Endometrial microvascular endothelial cells (primary cell): ENCODE results near the gene PRKN. TPM values are rescaled to one million over a fixed set of nuclear protein-coding genes. Genes with fewer than 3 reads are reported as not detected.

Source experiments
- in situ Hi-C: cut with HindIII; loops from 2 replicates; pipeline ENCODE4 v1.10.0; 2017; ENCODE audit warnings: low sequenced_read_pairs, low pct_unique_long_range_greater_than_20kb; ENCODE audit errors: inconsistent ontology term
- total RNA-seq: library from RNA; depleted of rRNA; stranded (reverse); fragments of >200 nt; gene quantifications from one replicate; pipeline ENCODE4 v1.2.3, GENCODE V29; 2015; ENCODE audit errors: inconsistent ontology term

Gene PRKN
- total RNA-seq, 1 donor from 2014 or later, result not detected

DNA sequence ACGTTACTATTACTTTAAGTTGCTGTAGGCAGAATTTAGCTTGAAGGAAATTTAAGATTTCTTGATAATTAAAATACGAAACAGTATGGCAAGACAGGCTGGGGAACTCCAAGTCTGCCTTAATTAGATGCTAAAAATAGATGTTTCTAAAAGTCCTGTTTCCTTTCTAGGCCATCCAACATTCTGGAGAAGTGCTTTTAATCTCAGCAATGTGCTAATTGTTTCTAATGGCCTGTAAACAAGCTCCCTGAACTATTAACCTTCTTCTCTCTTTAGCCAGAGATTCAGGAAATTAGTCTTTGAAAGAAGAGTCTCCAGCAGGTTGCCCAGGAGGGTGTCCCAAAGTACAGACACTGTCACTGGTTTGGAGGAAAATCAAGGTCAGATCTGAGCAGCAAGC lies 776.4 kb downstream of the PRKN start:
- in situ Hi-C loops, result no loop called here

DNA sequence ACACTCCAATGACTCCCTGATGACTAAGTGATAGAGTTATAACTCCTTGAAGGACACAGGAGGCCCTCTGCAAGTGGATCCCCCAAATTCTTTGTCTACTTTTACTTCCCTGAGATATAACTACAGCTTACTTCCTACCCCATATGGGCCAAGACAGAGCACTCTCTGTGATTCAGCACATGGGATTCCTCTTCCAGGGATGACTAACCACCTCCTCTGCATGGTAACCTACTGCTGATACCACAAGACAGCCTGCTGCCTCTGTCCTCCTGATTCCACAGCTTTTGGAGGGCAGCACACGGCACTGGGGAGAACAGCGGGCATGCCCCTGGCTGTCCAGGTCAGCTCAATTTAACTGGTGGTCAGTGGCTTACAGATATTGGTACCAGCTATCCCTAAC lies 778.0 kb downstream of the PRKN start:
- in situ Hi-C loops, result no loop called here

DNA sequence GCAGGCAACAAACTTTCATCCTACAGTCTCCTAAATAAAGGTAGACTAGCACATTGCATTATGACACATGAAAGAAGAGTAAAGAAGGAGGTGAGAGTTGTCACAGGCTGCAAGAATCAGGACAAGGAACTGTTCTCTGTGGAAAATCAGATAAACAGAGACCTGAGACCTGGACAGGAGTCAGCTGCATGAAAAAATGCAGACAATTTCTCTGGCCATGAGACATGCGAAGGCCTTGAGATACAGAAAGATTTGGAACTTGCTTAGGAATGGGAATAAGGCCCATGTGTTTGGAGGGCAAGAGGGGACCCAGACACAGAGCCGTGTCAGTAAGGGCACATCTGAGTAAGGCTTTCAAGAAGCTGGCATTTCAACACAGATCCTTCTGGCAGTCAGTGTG lies 779.1 kb downstream of the PRKN start:
- in situ Hi-C loops, result no loop called here

DNA sequence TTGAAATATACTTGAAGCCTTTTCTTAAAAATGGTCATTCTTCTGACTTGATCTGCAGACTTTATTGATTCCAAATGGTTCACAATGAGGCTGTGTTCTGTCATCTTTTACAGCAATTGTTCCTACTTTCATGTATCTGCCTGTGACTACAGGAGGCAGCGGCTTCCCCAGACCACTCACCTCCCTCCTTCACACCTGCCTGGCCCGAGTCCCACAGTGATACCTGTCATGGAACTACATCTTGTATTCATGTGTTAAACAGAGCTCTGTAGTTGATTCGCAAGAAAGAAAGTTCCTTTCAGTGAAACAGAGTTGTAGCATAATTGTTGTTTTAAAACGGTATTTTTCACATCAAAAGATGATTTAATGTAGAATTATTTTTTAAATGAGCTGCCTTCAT lies 780.2 kb downstream of the PRKN start:
- in situ Hi-C loops, result no loop called here

DNA sequence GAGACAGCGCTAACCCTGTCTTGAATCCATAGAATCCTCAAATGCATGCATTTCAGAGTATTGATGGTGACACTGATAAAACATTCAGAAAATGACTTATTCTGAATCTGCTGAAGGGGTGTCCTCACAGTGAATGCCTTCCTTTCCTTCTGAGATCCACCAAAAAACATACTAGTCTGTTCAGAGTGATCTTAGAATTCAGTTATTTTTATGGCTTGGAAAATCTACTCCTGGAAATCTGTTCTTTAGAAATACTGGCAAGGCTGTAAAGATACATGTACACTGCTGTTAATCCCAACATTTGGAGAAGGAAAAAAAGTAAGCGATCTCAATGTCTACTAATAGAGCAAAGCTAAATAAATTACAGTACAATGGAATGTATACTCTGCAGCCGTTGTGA lies 781.1 kb downstream of the PRKN start:
- in situ Hi-C loops, result no loop called here

DNA sequence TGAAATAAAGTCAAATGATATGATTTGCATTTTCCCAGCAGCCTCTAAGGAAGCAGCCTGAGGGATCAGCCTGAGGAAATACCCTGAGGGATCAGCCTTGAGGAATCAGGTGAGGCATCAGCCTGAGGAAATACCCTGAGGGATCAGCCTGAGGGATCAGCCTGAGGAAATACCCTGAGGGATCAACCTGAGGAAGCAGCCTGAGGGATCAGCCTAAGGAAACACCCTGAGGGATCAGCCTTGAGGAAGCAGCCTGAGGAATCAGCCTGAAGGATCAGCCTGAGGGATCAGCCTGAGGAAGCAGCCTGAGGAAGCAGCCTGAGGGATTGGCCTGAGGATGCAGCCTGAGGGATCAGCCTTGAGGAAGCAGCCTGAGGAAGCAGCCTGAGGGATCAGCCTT lies 784.0 kb downstream of the PRKN start:
- in situ Hi-C loops, result no loop called here

DNA sequence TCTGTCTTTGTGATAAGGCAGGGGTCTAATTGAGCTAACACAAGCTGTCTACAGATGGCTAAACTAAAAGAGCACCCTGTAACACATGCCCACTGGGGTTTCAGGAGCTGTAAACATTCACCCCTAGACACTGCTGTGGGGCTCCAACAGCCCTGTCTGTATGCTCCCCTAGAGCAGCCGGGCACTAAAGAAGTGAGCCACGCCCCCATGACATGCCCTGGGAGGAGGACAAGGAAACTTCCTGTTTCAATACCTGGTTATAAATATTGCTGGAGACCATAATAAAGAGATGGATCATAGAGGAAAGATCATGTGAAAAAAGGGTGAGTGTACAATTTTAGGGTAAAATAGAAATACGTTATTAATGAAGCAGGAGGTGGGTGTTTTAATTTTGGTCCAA lies 786.0 kb downstream of the PRKN start:
- in situ Hi-C loops, result no loop called here

DNA sequence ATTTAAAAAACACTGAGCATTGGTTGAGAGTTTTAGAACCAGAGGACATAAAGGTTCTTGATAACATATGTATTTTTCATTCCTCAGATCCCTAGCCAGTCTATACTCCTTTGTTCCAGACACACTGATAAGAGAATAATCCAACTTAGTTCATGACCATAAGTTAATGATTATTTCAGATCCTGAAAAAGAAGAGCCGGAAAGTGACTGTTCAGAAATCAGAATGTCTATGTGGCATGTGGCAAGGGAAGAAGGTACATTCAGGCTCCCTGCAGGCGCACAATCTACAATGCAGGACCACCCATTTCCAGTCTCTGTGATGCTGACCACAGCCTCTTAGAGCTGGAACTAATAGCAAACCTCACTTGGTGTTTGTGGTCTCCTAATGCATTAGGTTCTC lies 787.0 kb downstream of the PRKN start:
- in situ Hi-C loops, result no loop called here

DNA sequence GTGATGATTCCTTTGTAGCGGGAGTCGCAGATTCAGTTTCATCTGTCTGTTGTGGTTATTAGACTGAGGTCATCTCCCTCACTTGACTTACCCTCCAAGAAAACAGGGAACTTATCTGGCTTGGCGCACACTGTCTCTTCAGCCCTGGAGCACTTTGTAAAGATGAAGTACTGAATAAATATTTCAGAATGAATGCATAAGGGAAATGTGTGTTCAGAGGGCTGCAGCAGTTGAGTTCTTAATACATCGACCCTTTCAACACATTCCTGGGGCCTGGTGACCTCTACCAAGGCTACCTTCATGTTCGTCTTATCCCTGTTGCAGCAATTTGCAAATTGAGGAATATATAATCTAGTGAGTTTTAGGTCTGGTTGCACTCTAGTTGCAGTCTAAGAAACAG lies 801.2 kb downstream of the PRKN start:
- in situ Hi-C loops, result no loop called here

DNA sequence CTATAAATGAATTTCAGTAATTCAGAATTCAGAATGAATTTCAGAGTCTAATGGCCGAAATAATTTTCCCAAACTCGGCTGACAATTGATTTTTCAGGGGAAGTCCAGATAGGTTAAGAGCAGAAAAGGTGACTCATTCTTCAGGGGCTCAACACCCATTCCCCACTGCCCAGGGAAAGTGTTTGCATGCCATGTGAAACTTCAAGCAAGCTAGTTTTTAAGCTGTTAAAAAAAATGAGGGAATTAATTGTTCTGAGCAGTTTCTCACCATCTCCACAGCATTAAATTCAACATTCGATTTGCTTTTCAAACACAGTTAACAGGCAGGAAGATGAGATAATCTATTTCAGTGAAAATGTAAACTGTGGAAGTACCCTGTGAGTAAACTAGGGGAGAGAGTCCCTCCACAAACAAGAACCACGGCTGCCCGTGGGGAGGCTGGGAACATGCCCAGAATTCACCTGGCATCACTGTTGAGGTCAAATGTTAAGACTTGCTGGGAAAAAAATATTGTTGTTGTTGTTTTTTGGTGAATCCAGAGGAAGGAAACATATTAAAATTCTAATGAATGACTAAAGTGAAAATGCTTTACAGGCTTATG lies 803.0 kb downstream of the PRKN start:
- in situ Hi-C loops, result no loop called here

DNA sequence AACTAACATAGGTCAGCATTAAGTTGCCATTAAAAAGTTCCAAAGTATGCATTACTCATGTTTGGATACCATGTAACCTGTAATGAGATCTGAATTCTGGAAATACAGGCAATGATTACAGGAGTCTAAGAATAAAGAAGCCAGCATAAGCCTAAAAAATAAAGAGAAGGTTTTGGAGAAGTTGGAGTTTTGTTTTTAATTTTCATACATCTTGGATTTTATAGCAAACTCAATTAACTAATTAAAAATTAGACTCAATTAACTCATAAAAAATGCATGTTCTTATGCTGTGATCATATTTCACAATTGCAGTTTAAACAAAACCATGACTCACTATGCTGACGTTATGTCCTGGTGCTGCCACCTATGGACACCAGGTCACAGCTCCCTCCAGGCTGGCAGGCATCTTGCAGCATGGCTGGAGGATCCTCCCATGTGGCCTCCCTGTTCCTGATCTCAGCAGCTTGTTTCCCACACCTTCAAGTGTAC lies 804.9 kb downstream of the PRKN start:
- in situ Hi-C loops, result no loop called here

DNA sequence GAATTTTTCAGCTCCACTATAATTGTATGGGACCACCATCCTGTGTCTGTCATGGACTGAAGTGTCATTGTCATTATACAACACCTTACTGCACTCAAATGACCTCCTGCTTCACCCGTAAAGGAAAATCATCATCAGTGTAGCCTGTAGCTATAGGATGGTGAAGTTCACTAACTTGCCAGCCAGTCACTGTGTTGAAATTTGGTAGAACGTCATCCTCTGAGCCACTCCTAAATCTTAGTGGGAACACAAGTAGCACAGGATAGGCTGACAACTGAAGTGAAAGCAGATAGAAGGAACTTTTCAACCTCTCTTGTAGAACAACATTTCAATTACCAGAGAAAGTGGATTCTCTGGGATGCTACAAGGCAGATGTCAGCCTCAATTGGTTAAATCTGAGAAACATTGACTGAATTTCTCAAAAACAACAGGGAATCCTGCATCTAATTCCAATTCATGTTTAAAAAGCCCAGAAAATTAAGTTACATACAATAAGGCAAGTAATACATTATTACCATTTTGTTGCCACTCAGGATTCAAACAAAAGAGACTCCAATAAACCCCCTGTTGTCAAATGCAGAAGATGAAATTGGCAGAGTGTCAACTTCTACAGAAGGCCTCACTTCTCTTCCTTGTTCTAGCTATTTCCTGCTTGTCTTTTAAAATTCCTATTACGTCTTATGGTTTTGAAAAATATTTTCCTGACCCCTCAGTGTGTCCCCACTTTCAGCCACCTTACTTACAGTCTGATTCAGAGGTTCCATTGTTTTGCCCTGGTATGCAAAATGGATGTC lies 805.8 kb downstream of the PRKN start:
- in situ Hi-C loops, result no loop called here

DNA sequence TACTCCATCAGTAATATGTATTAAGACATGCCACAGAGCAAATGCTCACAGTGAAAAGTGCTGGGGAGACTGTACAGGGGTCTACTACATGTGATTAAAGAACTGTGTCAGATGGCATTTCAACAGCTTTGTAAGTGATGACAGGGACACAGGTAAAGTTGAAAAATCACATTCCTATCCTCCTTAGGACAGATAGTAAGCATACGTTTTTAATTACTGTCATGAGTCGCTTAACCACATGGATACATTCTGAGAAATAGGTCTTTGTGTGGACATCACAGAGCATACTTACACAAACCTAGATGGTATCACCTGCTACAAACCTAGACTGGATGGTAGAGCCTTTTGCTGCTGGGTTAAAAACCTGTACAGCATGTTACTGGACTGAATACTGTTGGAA lies 807.9 kb downstream of the PRKN start:
- in situ Hi-C loops, result no loop called here

DNA sequence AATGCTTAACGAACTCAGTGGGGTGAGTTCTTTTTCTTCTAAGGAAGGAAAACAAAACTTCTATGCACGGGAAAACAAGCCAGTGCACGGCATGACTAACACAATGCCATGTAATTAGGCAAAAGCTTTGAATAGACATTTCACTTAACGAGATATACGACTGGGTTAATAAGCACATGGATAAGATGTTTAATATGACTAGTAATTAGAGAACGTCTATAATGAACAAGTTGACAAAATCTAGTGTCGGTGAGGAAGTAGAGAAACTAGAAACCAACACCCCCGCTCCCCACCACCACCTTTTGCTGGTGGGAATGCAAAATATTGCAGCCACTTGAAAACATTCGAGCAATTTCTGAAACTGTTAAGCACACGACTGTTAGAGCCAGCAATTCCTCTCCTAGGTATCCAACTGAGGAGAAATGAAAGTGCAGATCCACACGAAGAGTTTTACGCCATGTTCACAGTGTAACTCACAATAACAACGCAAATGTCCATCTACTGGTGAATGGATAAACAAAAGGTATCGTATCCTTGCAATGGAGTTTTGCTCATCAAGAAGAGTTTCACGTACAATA lies 808.8 kb downstream of the PRKN start:
- in situ Hi-C loops, result no loop called here

DNA sequence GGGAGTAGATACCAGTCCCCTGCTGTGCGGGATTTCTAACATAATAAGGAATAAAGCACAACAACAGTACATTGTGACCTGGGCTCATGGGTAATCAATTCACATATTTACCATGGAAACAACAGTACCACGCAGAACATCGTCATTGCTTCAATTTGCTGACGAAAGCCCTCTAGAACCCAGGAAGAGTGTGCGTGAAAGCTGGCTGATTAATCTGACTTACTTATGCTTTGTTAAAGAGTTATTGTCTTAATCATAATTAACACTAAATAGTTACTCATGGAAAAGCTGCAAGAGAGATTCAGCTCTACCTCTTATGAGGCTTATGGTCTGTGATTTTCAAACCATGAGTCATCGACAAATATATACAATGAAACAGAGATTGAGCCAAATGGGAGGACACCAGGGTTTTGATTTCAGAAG lies 809.4 kb downstream of the PRKN start:
- in situ Hi-C loops, result no loop called here

DNA sequence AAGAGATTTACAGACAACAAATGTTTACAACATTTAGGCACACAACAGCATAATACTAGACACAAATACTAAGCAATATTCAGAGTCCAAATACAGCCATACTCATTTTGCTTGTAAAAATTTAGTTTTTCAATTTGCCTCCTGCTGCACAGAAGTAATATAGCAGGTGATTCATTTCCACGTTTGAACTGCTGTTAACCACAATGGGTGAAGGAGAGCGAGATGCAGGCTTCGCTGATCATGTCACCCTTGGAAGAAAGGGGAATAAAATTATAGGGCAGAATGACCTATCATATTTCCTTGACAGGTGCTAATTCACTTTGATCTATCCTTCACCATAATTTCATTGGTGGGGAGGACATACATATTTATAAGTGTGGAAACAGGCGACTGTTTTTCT lies 809.9 kb downstream of the PRKN start:
- in situ Hi-C loops, result no loop called here

DNA sequence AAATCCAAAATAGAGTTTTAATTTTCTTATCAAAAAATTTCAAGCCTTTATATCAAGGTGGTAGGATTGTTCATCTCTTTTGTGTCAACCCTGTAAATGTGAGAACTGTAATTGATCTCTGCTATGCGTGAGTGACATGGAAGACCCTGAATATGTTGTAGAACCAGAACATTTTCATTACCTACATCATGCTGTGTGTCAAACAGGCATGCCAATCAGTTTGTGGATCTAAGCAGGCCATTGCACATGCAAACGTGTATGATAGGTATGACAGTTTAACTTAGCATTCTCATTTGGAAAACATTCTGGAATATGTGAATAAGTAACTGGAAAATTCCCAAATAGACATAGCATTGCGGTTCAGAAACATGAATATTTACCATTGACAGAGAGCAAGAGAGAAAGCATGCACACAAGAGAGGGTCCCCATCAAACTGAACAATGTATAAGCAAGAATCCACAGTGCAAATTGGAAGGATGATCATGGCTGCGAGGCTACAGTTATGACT lies 812.1 kb downstream of the PRKN start:
- in situ Hi-C loops, result no loop called here

DNA sequence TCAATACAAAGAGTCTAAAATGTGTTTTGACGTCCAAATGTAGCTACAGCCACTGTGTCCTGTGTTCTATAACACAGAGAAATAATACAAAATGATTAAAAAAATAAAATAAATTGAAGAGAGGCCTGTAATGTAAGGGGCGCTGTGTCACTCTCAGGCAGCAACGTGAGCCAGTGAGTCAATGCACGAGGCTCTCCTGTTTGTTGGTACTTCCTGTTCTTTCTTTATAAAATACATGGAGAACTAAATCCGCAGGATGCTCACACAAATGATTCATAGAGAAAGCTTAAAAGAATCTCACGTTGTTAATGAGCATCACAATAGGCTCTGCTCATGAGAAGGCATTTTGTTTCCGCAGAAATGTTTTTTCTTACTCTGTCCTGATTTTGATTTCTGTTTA lies 818.7 kb downstream of the PRKN start:
- in situ Hi-C loops, result no loop called here

DNA sequence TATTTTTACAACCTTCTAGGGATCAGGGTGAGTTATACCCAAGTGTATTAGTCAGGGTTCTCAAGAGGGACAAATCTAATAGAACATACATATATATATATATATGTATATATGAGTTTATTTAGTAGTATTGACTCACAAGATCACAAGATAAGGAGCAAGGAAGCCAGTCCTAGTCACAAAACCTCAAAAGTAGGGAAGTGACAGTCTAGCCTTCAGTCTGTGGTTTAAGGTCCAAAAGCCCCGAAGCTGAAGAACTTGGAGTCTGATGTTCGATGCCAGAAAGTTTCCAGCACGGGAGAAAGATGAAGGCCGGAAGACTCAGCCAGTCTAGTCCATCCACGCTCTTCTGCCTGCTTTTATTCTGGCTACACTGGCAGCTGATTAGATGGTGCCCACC lies 821.0 kb downstream of the PRKN start:
- in situ Hi-C loops, result no loop called here

DNA sequence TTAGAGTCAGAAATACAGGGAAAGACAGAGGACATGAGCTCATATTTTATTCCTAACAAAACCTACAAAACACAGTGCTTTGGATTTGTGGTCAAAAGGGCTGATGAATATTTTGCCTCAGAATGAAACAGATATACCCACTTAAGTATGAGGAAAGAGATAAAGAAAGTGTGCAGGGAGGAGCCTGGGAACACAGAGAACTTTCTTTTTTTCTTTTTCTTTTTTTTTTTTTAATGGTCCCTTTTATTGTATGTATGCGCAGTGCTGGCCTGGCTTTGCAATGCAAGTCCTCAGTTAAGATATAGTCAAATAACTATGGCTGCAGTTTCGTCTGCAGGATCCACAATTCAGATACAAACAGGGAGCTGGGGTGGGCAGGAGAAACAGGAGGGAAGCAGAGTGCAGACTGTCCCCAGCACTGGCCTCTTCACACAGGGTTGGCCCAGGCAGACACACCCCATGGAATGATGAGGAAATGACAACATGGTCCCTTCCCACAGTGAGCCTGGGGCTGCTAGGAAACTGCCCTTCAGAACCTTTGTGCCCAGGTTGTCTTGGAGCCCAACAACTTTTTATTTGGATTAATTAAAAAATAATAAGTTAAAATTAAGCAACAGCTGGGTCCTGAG lies 823.9 kb downstream of the PRKN start:
- in situ Hi-C loops, result no loop called here
